Mesenchymal stem cell (in vitro differentiated cells and primary cell): ENCODE results near the gene ZNF282.

ENCODE experiments used
- DNase-seq: peaks from one replicate; pipeline ENCODE4 v3.0.0-alpha.2; 2013
- H2AFZ ChIP-seq: one replicate; pipeline ENCODE4 v1.6.1; 2013; ENCODE audit warnings: low read depth, mild to moderate bottlenecking, control low read depth, inconsistent platforms, low read length, moderate library complexity
- H2AK5ac ChIP-seq: 2 replicates; pipeline ENCODE4 v1.6.1; 2013; ENCODE audit warnings: low read length, moderate library complexity, mild to moderate bottlenecking, inconsistent platforms; ENCODE audit not compliant: severe bottlenecking
- H2BK120ac ChIP-seq: one replicate; pipeline ENCODE4 v1.6.1; 2013; ENCODE audit warnings: low read depth, mild to moderate bottlenecking, inconsistent platforms, low read length, moderate library complexity
- H2BK12ac ChIP-seq, 2 experiments: one replicate each; pipeline ENCODE4 v1.6.1; 2013; ENCODE audit warnings: inconsistent platforms in 2 of 2, low read length in 2 of 2, mild to moderate bottlenecking in 2 of 2, moderate library complexity in 2 of 2, control low read depth in 1 of 2
- H2BK15ac ChIP-seq: one replicate; pipeline ENCODE4 v1.6.1; 2013; ENCODE audit warnings: mild to moderate bottlenecking, low read depth, inconsistent platforms; ENCODE audit not compliant: poor library complexity, severe bottlenecking
- H2BK5ac ChIP-seq: 2 replicates; pipeline ENCODE4 v1.6.1; 2013; ENCODE audit warnings: low read depth, mild to moderate bottlenecking, low read length, control low read depth, inconsistent platforms; ENCODE audit not compliant: poor library complexity, severe bottlenecking
- H3K14ac ChIP-seq, 2 experiments: one replicate each; pipeline ENCODE4 v1.6.1; 2013; ENCODE audit warnings: inconsistent platforms in 2 of 2, low read length in 2 of 2, control low read depth in 1 of 2, mild to moderate bottlenecking in 1 of 2, moderate library complexity in 1 of 2
- H3K18ac ChIP-seq, 2 experiments: one replicate each; pipeline ENCODE4 v1.6.1; 2013; ENCODE audit warnings: inconsistent platforms in 2 of 2, low read length in 2 of 2, control low read depth in 1 of 2, low read depth in 1 of 2, mild to moderate bottlenecking in 1 of 2
- H3K23ac ChIP-seq, 2 experiments: one replicate each; pipeline ENCODE4 v1.6.1; 2013; ENCODE audit warnings: inconsistent platforms in 2 of 2, low read length in 2 of 2, mild to moderate bottlenecking in 2 of 2, moderate library complexity in 2 of 2, control low read depth in 1 of 2
- H3K27ac ChIP-seq: 2 replicates; pipeline ENCODE4 v1.5.1; 2013; ENCODE audit warnings: mild to moderate bottlenecking, moderate library complexity, low read length, control low read depth, inconsistent platforms; ENCODE audit not compliant: poor library complexity, severe bottlenecking
- H3K27me3 ChIP-seq, 2 experiments: 2 replicates each; pipeline versions ENCODE4 v1.6.1 to v1.7.0; 2013; ENCODE audit warnings: low read length in 2 of 2, mild to moderate bottlenecking in 2 of 2, moderate library complexity in 2 of 2, control low read depth in 1 of 2, inconsistent platforms in 1 of 2; ENCODE audit not compliant: control insufficient read depth in 1 of 2, insufficient read depth in 1 of 2
- H3K36me3 ChIP-seq, 2 experiments: 2 replicates each; pipeline versions ENCODE4 v1.6.1 to v1.7.0; 2013; ENCODE audit warnings: low read length in 2 of 2, control low read depth in 1 of 2, inconsistent platforms in 1 of 2, low read depth in 1 of 2, mild to moderate bottlenecking in 1 of 2; ENCODE audit not compliant: insufficient read depth in 2 of 2, control insufficient read depth in 1 of 2
- H3K4ac ChIP-seq, 2 experiments: one replicate each; pipeline ENCODE4 v1.6.1; 2013; ENCODE audit warnings: inconsistent platforms in 2 of 2, low read length in 2 of 2, mild to moderate bottlenecking in 2 of 2, moderate library complexity in 2 of 2, control low read depth in 1 of 2, low read depth in 1 of 2
- H3K4me1 ChIP-seq: 2 replicates; pipeline ENCODE4 v1.6.1; 2013; ENCODE audit warnings: low read depth, low read length, control low read depth; ENCODE audit not compliant: control insufficient read depth, insufficient read depth
- H3K4me2 ChIP-seq: 2 replicates; pipeline ENCODE4 v1.6.1; 2013; ENCODE audit warnings: low read length, mild to moderate bottlenecking, inconsistent platforms; ENCODE audit not compliant: poor library complexity, severe bottlenecking
- H3K4me3 ChIP-seq, 2 experiments: 2 replicates each; pipeline versions ENCODE4 v1.5.1 to v1.7.0; 2013; ENCODE audit warnings: low read length in 2 of 2, mild to moderate bottlenecking in 2 of 2, control low read depth in 1 of 2, low read depth in 1 of 2; ENCODE audit not compliant: insufficient read depth in 1 of 2
- H3K79me1 ChIP-seq: replicated peaks from 2 replicates; pipeline ENCODE4 v1.6.1; 2013; ENCODE audit warnings: mild to moderate bottlenecking, control low read depth, low read length, inconsistent platforms; ENCODE audit not compliant: poor library complexity, severe bottlenecking
- H3K9ac ChIP-seq: 2 replicates; pipeline ENCODE4 v1.7.0; 2013; ENCODE audit warnings: mild to moderate bottlenecking, low read length, moderate library complexity
- H3K9me3 ChIP-seq: 2 replicates; pipeline ENCODE4 v1.7.0; 2013; ENCODE audit warnings: mild to moderate bottlenecking, low read length; ENCODE audit not compliant: control insufficient read depth
- H4K8ac ChIP-seq: one replicate; pipeline ENCODE4 v1.6.1; 2013; ENCODE audit warnings: inconsistent platforms, mild to moderate bottlenecking, low read length, moderate library complexity
- H4K91ac ChIP-seq: one replicate; pipeline ENCODE4 v1.6.1; 2013; ENCODE audit warnings: mild to moderate bottlenecking, low read length, inconsistent platforms
- WGBS: methylation state at CpG from one replicate; pipeline ENCODE4 v1.1.7; 2013; ENCODE audit warnings: mixed read lengths; 5-methylcytosine and 5-hydroxymethylcytosine counted together

The ZNF282 gene

GRCh38 chr7:149150981-149151380 lies 44.4 kb upstream of the ZNF282 start:
- H2BK5ac ChIP-seq, result no peak overlapping the region
- H3K14ac ChIP-seq, result no peak overlapping the region
- no peak overlapping the region for H3K27ac ChIP-seq
- H4K91ac ChIP-seq, result no peak overlapping the region
- H3K36me3 ChIP-seq, result peaks cover 14 to 22% of the 10 kb centered on the region in 2 experiments
- no peak overlapping the region for H3K23ac ChIP-seq
- H3K4me3 ChIP-seq, result no peak overlapping the region
- no peak overlapping the region for H2BK120ac ChIP-seq
- no peak overlapping the region for H4K8ac ChIP-seq
- H3K18ac ChIP-seq, result no peak overlapping the region
- no peaks in the 10 kb centered on the region for H3K27me3 ChIP-seq
- H2BK15ac ChIP-seq, result no peak overlapping the region
- WGBS, result 72% methylated on average over 4 of the region's 4 CpGs
- no peak for DNase-seq
- H2AK5ac ChIP-seq, result no peak overlapping the region
- no peak overlapping the region for H2BK12ac ChIP-seq
- H3K4me2 ChIP-seq, result no peak overlapping the region
- H3K79me1 ChIP-seq, result peaks cover 18% of the 10 kb centered on the region
- no peak overlapping the region for H2AFZ ChIP-seq
- no peaks in the 10 kb centered on the region for H3K9me3 ChIP-seq
- H3K4ac ChIP-seq, result no peak overlapping the region
- no peak overlapping the region for H3K9ac ChIP-seq
- H3K4me1 ChIP-seq, result peaks cover 9% of the 10 kb centered on the region

GRCh38 chr7:149153346-149153745 lies 42.0 kb upstream of the ZNF282 start:
- Histone ChIP-seq H2BK12ac (no peak overlapping the region), H3K4me1 (peaks cover 8% of the 10 kb centered on the region), H2BK15ac (no peak overlapping the region), H3K9me3 (no peaks in the 10 kb centered on the region), H3K9ac (no peak overlapping the region), H3K79me1 (peaks cover 21% of the 10 kb centered on the region), H3K27ac (no peak overlapping the region), H3K18ac (no peak overlapping the region), H4K91ac (no peak overlapping the region), H4K8ac (no peak overlapping the region), H3K27me3 (no peaks in the 10 kb centered on the region), H3K4me3 (no peak overlapping the region), H2BK120ac (no peak overlapping the region), H3K4me2 (no peak overlapping the region), H3K23ac (no peak overlapping the region), H2AFZ (no peak overlapping the region), H2AK5ac (no peak overlapping the region), H3K36me3 (peaks cover 19 to 30% of the 10 kb centered on the region in 2 experiments), H2BK5ac (no peak overlapping the region), H3K4ac (no peak overlapping the region), H3K14ac (no peak overlapping the region)
- no peak for DNase-seq
- 94% methylated on average over 2 of the region's 2 CpGs for WGBS

GRCh38 chr7:149154056-149154455 lies 41.3 kb upstream of the ZNF282 start:
- Histone ChIP-seq H2BK5ac (no peak overlapping the region), H3K4me1 (peaks cover 6% of the 10 kb centered on the region), H3K4ac (no peak overlapping the region), H3K27me3 (no peaks in the 10 kb centered on the region), H2BK12ac (no peak overlapping the region), H2BK15ac (no peak overlapping the region), H3K79me1 (peaks cover 21% of the 10 kb centered on the region), H3K36me3 (peaks cover 18 to 31% of the 10 kb centered on the region in 2 experiments), H3K14ac (no peak overlapping the region), H3K23ac (no peak overlapping the region), H4K91ac (no peak overlapping the region), H3K9ac (no peak overlapping the region), H3K4me3 (no peak overlapping the region), H2AFZ (no peak overlapping the region), H3K27ac (no peak overlapping the region), H3K9me3 (no peaks in the 10 kb centered on the region), H4K8ac (no peak overlapping the region), H2BK120ac (no peak overlapping the region), H3K18ac (no peak overlapping the region), H2AK5ac (no peak overlapping the region), H3K4me2 (no peak overlapping the region)
- WGBS, result 97% methylated on average over 9 of the region's 11 CpGs
- DNase-seq, result no peak

DNA sequence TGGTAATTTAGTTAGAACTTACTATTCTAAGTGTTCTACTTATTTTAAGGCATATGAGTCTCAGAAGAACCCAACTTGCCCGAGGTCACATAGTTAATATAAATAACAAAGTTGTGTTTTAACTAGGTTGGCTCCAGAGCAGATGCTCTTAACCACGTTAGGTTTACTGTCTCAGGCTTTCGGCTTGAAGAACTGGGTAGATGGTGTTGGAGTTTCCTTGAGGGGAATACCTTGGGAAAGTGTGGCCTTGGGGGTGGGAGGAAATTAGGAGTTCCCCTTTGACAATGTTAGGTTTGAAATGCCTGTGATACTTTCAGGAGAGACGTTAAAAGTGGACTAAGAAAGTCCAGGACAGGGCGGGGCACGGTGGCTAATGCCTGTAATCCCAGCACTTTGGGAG lies 38.4 kb upstream of the ZNF282 start:
- H3K9me3 ChIP-seq, result no peaks in the 10 kb centered on the region
- H3K23ac ChIP-seq, result no peak overlapping the region
- no peak overlapping the region for H4K8ac ChIP-seq
- H3K9ac ChIP-seq, result no peak overlapping the region
- no peak overlapping the region for H2BK15ac ChIP-seq
- H2BK5ac ChIP-seq, result no peak overlapping the region
- no peak overlapping the region for H3K14ac ChIP-seq
- no peak for DNase-seq
- H3K4me2 ChIP-seq, result no peak overlapping the region
- peaks cover 6% of the 10 kb centered on the region for H3K4me1 ChIP-seq
- WGBS, result 98% methylated on average over 6 of the region's 6 CpGs
- no peak overlapping the region for H2BK120ac ChIP-seq
- no peak overlapping the region for H3K18ac ChIP-seq
- H3K27me3 ChIP-seq, result no peaks in the 10 kb centered on the region
- no peak overlapping the region for H3K4me3 ChIP-seq
- H4K91ac ChIP-seq, result no peak overlapping the region
- H2AK5ac ChIP-seq, result no peak overlapping the region
- no peak overlapping the region for H3K4ac ChIP-seq
- H3K27ac ChIP-seq, result no peak overlapping the region
- H2BK12ac ChIP-seq, result no peak overlapping the region
- H3K36me3 ChIP-seq, result peaks cover 21 to 31% of the 10 kb centered on the region in 2 experiments
- no peak overlapping the region for H2AFZ ChIP-seq
- H3K79me1 ChIP-seq, result peaks cover 30% of the 10 kb centered on the region
